Smooth muscle cell (in vitro differentiated cells): ENCODE results near the gene RAB20. TPM values are rescaled to one million over a fixed set of nuclear protein-coding genes. Genes with fewer than 3 reads are reported as not detected.

Experiments
- DNase-seq: peaks from one replicate; lab custom pipeline; 2025; ENCODE audit not compliant: unreplicated experiment; lab: John Stamatoyannopoulos, UW
- H2AFZ ChIP-seq: fragments of 200-600 bp; sonication (generic); 2 replicates; pipeline ENCODE4 v1.6.0; 2016; ENCODE audit warnings: antibody characterized with exemption, low read depth, mild to moderate bottlenecking
- H3F3A ChIP-seq: fragments of 200-600 bp; sonication (generic); 2 replicates; pipeline ENCODE4 v1.6.0; 2017; ENCODE audit warnings: antibody characterized with exemption, low read depth
- H3K27ac ChIP-seq: fragments of 200-600 bp; sonication (generic); 2 replicates; pipeline ENCODE4 v1.5.1; 2016; ENCODE audit warnings: low read depth, mild to moderate bottlenecking
- H3K27me3 ChIP-seq: fragments of 200-600 bp; sonication (generic); 2 replicates; pipeline ENCODE4 v1.6.1; 2016; ENCODE audit warnings: low read depth, mild to moderate bottlenecking
- H3K36me3 ChIP-seq: fragments of 200-600 bp; sonication (generic); 2 replicates; pipeline ENCODE4 v1.5.1; 2016; ENCODE audit warnings: low read depth
- H3K4me1 ChIP-seq: fragments of 200-600 bp; sonication (generic); 2 replicates; pipeline ENCODE4 v1.5.1; 2016; ENCODE audit warnings: low read depth
- H3K4me2 ChIP-seq: fragments of 200-600 bp; sonication (generic); 2 replicates; pipeline ENCODE4 v1.6.0; 2016; ENCODE audit warnings: mild to moderate bottlenecking
- H3K4me3 ChIP-seq: fragments of 200-600 bp; sonication (generic); 2 replicates; pipeline ENCODE4 v1.5.1; 2016; ENCODE audit warnings: mild to moderate bottlenecking
- H3K79me2 ChIP-seq: fragments of 200-600 bp; sonication (generic); 2 replicates; pipeline ENCODE4 v1.6.0; 2016; ENCODE audit warnings: low read depth, mild to moderate bottlenecking
- H3K9ac ChIP-seq: fragments of 200-600 bp; sonication (generic); 2 replicates; pipeline ENCODE4 v1.6.0; 2016; ENCODE audit warnings: low read depth
- H3K9me3 ChIP-seq: fragments of 200-600 bp; sonication (generic); replicated peaks from 2 replicates; pipeline ENCODE4 v1.5.1; 2016; ENCODE audit warnings: low read depth
- H4K20me1 ChIP-seq: fragments of 200-600 bp; sonication (generic); 2 replicates; pipeline ENCODE4 v1.6.0; 2016; ENCODE audit warnings: low read depth
- WGBS: methylation state at CpG from one replicate; pipeline ENCODE4 v1.1.7; 2016; ENCODE audit warnings: low lambda C conversion rate; 5-methylcytosine and 5-hydroxymethylcytosine counted together
- polyA plus RNA-seq: library from polyadenylated mRNA; unstranded; fragments of >200 nt; fragmentation: Nextera tagmentation; extraction: Ambion mirVana; gene quantifications from 2 replicates; pipeline ENCODE4 v1.2.1, GENCODE V29; 2016
- total RNA-seq: library from RNA; depleted of rRNA; stranded (reverse); fragments of >200 nt; gene quantifications from 2 replicates; pipeline ENCODE4 v1.2.3, GENCODE V29; 2014
- TF ChIP-seq, protein P1 (sequence below): fragments of 200-600 bp; sonication (generic); IDR thresholded peaks from 2 replicates; pipeline ENCODE4 v1.5.1; 2017; ENCODE audit warnings: borderline replicate concordance, mild to moderate bottlenecking, antibody characterized with exemption; ENCODE audit not compliant: insufficient read depth, poor library complexity, severe bottlenecking

RAB20 gene
- total and polyA plus RNA-seq, 2 experiments from 2014 or later, result 12.9 to 18.0 TPM

DNA sequence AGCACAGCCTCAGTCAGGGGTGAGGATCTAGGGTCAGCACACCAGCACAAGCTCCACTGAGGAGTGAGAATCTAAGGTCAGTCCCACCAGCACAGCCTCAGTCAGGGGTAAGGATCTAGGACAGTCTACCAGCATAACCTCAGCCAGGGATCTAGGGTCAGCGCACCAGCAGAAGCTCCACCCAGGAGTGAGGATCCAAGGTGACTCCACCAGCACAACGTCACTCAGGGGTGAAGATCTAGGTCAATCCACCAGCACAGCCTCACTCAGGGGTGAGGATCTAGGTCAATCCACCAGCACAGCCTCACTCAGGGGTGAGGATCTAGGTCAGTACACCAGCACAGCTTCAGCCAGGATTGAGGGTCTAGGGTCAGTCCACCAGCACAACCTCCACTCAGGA, 64.5 kb downstream of the RAB20 start:
- peaks cover 86% of the 10 kb centered on the region for H4K20me1 ChIP-seq
- H3K4me3 ChIP-seq, result no peak overlapping the region
- no peaks in the 10 kb centered on the region for H3K27me3 ChIP-seq
- no peak overlapping the region for H2AFZ ChIP-seq
- peaks cover 30% of the 10 kb centered on the region for H3K36me3 ChIP-seq
- no peak overlapping the region for H3K4me2 ChIP-seq
- H3K9me3 ChIP-seq, result no peaks in the 10 kb centered on the region
- peaks cover 3% of the 10 kb centered on the region for H3K4me1 ChIP-seq
- H3F3A ChIP-seq, result peaks cover 76% of the 10 kb centered on the region
- TF ChIP-seq, protein P1, sequence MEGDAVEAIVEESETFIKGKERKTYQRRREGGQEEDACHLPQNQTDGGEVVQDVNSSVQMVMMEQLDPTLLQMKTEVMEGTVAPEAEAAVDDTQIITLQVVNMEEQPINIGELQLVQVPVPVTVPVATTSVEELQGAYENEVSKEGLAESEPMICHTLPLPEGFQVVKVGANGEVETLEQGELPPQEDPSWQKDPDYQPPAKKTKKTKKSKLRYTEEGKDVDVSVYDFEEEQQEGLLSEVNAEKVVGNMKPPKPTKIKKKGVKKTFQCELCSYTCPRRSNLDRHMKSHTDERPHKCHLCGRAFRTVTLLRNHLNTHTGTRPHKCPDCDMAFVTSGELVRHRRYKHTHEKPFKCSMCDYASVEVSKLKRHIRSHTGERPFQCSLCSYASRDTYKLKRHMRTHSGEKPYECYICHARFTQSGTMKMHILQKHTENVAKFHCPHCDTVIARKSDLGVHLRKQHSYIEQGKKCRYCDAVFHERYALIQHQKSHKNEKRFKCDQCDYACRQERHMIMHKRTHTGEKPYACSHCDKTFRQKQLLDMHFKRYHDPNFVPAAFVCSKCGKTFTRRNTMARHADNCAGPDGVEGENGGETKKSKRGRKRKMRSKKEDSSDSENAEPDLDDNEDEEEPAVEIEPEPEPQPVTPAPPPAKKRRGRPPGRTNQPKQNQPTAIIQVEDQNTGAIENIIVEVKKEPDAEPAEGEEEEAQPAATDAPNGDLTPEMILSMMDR, result no peak
- DNase-seq, result no peak
- no peak overlapping the region for H3K27ac ChIP-seq
- H3K79me2 ChIP-seq, result peaks cover 4% of the 10 kb centered on the region
- no peak overlapping the region for H3K9ac ChIP-seq
- 100% methylated on average over 2 of the region's 2 CpGs for WGBS

DNA sequence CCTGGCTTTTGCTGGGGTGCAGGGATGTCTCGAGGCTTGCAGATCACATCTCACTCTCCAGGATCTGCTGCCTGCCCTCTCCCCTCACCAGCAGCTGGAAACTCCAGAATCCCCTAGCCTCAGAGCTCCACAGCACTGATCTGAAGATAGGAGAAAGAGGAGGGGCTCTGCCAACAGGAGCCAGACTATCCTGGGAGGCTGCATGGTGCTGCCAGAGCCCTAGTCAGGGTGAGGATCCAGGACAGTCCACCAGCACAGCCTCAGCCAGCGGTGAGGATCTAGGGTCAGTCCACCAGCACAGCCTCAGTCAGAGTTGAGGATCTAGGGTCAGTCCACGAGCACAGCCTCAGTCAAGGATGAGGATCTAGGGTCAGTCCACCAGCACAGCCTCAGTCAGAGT, 65.2 kb downstream of the RAB20 start:
- Histone ChIP-seq H4K20me1 (peaks cover 86% of the 10 kb centered on the region), H3K79me2 (peaks cover under 1% of the 10 kb centered on the region), H3K36me3 (peaks cover 30% of the 10 kb centered on the region)

DNA sequence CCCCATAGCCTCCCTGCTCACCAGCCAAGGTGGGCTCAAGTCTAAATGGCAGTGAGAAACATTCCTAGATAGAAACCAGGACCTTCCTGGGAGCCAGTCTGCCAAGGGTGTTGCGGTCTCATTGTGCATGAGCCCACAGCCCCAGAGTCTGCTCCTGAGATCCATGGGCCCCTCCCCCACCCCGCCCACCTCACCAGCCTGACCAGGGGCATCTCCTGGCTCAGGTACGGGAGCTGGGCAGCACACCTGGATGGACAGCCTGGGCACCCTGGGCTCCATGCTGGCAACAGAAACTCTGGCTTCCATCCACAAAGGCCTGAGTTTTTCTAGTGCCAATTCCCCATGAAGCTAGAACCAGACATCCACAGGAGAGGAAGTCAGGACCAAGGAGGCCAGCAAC, 65.6 kb downstream of the RAB20 start:
- Histone ChIP-seq H3K36me3 (peaks cover 30% of the 10 kb centered on the region), H4K20me1 (peaks cover 86% of the 10 kb centered on the region), H3F3A (peaks cover 76% of the 10 kb centered on the region), H3K27me3 (no peaks in the 10 kb centered on the region), H3K27ac (peak overlapping the region; percentile 46), H3K4me3 (no peak overlapping the region), H3K79me2 (no peaks in the 10 kb centered on the region), H2AFZ (no peak overlapping the region), H3K4me2 (no peak overlapping the region), H3K9ac (no peak overlapping the region), H3K4me1 (peaks cover 3% of the 10 kb centered on the region), H3K9me3 (no peaks in the 10 kb centered on the region)
- TF ChIP-seq, protein P1, result no peak
- 100% methylated on average over 3 of the region's 3 CpGs for WGBS
- DNase-seq, result no peak

More for the DNA sequence above, 65.2 kb downstream of the RAB20 start:
- Histone ChIP-seq H3K4me2 (no peak overlapping the region), H3K27me3 (no peaks in the 10 kb centered on the region), H3K4me1 (peaks cover 3% of the 10 kb centered on the region), H3K9me3 (no peaks in the 10 kb centered on the region), H3K4me3 (no peak overlapping the region), H2AFZ (no peak overlapping the region), H3K27ac (peak overlapping the region; percentile 38), H3K9ac (no peak overlapping the region), H3F3A (peaks cover 76% of the 10 kb centered on the region)
- DNase-seq, result no peak
- TF ChIP-seq, protein P1, result no peak
- WGBS, result 96% methylated on average over 3 of the region's 3 CpGs

DNA sequence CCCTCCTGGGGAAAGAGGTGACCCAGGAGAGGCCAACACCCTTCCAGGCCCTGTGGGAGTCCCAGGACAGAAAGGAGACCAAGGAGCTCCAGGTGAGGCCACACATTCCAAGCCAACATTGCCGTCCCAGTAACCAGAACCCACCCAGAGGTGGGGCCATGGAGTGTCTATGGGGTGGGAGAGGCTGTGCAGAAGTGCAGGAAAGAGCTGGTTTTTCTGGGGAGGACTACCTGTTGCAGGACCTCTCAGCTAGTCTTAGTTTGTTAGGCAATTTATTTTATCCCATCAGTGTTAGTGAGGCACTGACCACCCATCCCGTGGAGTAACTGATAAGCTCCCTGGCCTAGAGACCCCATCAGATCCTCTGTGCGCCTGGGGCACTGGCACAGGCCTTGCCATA, 66.1 kb downstream of the RAB20 start:
- Histone ChIP-seq H3K4me2 (no peak overlapping the region), H3F3A (peaks cover 75% of the 10 kb centered on the region), H3K27ac (peak overlapping the region; percentile 46), H3K4me3 (no peak overlapping the region), H4K20me1 (peaks cover 86% of the 10 kb centered on the region), H2AFZ (no peak overlapping the region), H3K4me1 (peaks cover 3% of the 10 kb centered on the region), H3K9ac (no peak overlapping the region), H3K9me3 (no peaks in the 10 kb centered on the region), H3K36me3 (peaks cover 24% of the 10 kb centered on the region), H3K27me3 (no peaks in the 10 kb centered on the region), H3K79me2 (no peaks in the 10 kb centered on the region)
- 98% methylated on average over 3 of the region's 3 CpGs for WGBS
- no peak for DNase-seq
- TF ChIP-seq, protein P1, result no peak
